Raji (cell line): ENCODE measurements around the gene RTTN.

Experiments used
- POLR2A ChIP-seq: IDR thresholded peaks from 2 replicates; pipeline ENCODE4 v1.6.1; 2011; ENCODE audit warnings: low read depth, low read length, control low read depth; ENCODE audit not compliant: insufficient read depth

Gene RTTN

DNA sequence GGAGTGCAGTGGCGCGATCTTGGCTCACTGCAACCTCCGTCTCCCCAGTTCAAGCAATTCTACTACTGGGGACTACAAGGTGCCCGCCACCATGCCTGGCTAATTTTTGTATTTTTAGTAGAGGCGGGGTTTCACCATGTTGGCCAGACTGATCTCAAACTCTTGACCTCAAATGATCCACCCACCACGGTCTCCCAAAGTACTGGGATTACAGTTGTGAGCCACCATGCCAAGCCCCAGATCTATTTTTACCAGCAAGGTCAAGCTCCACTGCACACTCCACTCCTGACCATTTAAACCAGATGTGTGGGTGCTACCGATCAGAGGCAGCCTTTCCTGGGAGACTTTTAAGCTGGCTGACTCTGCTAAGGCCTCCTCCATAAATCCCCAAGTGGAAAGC is 190.4 kb downstream of the RTTN start:
- no peak for TF ChIP-seq POLR2A

DNA sequence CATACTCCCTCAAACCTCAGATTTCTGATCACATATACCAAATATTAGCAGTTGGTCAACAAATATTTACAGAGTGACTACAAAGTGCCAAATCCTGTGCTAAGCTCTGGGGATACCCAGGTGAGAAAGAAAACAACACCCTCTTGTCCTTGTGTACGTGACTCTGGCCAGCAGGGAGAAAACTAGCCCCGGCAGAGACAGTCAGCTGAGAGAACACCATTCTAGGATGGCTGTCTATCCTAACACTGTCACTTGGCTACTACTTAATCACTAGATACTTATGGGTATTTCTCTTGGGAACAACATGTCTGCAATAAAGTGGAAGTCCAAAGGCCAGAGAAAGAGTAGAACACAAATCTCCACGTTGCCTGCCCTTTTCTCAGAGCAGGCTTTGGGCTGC is 199.9 kb downstream of the RTTN start:
- no peak for TF ChIP-seq POLR2A

DNA sequence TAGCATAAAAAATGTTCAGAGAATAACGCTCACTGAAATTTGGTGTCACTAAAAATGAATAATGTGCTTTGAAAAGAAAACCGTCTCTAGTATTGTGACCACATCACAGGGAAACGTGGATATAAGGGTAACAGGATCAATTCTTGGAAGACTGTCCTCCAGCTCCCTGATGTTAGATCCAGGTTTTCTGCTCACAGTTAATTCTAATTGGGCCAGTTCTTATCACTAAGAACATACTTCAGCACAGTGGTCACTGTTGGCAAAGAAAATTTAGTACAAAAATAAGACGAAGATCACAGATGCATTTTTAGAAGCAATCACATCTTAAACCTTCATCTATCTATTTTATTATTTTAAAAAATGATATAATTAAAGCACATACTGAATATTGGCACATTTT is 200.8 kb downstream of the RTTN start:
- TF ChIP-seq POLR2A = no peak

DNA sequence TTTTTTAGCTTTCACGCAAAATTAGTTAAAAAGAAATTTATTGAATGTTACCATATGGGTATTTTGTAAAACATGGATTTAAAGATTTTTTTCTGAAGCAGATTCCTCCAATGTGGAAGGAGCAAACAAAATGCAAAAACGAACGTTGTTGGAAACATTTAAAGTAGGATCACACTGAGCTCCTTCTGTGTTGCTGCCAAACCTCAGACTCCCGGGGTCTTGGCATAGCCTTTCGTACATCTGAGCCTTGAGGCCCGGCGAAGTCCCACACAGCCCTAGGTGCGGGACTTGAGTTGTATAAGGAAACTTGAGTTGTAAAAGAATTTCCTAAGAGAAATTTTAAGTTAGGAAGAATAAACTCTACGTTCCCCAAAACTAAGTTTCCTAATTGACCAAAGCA is 205.8 kb downstream of the RTTN start:
- no peak for TF ChIP-seq POLR2A

DNA sequence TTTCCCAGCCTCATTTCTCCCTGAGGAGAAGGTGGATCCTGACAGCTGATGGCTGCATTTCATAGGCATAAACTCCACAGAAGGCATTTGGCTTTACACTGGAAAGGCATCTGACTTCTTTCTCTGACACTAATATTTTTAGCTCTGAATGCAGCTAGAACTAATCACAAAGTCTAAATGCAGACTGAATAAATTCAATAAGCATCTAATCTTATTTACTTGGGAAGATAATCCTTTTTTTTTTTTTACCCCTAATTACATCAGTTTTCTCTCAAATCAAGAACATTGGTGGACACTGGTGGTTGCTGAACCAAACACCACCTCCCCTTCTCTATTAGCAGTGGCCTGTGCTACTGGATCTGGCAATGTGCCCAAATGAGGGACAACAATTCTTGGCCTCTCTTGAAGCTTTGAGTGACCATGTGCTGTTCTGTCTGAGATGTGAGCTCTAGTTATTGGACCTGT is 206.9 kb downstream of the RTTN start:
- TF ChIP-seq POLR2A = no peak

DNA sequence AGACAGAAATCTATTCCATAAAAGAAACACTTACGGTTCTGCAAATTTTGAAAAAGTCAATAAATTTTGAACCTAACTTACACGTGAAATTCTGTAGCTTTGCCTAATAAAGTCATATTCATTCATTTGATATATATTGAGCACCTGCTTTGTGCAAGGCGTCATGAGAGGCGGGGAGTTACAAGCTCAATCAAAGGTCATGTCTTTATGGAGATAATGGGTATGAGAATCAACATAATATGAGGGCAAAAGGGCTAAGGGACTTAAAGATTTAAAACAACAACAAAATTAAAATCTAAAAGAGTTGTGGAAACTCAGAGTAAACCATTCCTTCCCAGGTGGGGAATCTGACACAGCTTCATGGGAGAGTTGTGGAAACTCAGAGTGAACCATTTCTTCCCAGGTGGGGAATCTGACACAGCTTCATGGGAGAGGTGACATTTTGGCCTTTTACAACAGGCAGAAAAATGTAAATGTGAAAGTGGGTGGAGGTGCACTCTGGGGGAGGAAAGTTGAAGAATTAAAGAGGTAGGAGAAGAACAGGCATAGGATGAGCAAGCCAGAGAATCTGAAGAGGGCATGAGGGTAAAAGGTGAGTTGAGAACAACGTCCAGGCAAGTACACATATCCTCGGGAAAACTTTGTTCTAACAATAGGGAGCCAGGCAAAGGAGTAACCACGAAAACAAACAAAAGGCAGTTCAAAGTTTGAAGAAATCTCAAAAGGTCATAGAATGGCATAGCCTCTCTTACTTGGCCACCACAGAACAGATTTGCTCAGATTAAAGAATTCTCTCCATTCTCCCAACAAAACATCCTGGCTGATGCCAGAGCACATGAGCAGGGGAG is 208.3 kb downstream of the RTTN start:
- no peak for TF ChIP-seq POLR2A

DNA sequence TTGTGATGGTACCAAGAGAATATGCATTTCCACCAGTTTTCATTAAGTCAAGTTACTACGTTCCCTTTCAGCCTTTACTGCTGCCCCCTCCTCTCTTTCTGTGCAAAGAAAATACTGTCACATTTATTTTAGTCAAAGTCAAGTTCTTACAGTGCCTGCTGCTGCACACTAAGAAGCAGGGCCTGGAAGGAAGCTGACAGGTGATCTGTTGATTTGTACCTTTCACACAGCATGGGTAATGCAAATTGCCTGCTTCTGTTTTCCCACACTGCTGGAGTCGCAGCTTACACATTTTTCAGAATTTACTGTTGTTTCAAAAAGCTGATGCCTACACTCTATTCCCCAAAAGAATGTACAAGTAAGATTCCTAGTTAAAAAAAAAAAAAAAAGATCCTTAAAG is 209.1 kb downstream of the RTTN start:
- no peak for TF ChIP-seq POLR2A

DNA sequence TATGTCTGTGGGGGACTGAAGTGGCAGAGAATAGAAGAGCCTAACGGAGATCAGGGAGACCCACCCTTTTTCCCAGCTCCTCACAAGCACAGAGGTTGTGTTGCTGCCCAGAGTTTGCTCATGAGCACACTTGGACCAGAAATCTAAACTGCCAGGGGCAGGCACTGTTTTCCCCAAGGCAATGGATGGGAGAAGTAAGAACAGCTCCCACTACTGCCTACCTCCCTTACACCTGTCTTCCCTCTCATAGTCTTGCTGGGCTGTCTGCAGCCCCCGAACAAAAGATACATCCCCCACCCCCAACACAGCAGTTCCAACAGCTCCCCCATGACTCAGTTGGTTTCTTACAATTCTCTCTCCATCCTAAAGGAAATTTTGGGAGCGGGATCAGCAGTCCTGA is 209.7 kb downstream of the RTTN start:
- no peak for TF ChIP-seq POLR2A

DNA sequence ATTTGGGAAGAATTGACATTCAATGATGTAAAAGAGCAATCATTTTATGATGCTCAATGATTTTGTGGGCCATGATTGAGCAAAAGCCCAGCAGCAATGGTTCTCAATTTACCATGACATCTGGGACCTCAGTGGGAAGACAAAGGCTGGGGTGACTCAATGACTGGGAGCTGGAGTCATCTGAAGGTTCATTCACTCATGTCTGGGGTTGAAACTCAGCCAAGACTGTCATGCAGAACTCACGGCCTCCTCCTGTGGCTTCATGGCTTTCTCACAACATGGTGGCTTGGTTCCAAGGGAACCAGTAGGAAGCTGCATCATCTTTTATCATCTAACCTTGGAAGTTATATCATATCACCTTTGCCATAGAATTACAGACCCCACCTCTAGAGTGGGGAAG is 212.7 kb downstream of the RTTN start:
- TF ChIP-seq POLR2A = no peak

DNA sequence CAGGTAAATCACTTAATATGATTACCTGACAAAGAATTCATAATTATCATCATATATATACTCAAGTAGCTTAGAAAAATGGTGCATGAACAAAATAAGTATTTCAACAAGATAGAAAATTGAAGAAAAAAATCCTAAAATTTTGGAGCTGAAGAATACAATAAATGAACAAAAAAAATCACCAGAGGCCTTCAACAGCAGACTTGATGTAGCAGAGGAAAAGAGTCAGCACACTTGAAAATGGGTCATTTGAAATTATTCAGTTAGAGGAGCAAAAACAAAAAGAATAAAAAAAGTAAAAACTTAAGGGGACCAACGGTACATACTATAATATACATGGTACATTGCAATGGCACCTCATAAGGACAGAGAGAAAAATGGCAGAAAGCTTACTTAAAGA is 217.6 kb downstream of the RTTN start:
- no peak for TF ChIP-seq POLR2A

DNA sequence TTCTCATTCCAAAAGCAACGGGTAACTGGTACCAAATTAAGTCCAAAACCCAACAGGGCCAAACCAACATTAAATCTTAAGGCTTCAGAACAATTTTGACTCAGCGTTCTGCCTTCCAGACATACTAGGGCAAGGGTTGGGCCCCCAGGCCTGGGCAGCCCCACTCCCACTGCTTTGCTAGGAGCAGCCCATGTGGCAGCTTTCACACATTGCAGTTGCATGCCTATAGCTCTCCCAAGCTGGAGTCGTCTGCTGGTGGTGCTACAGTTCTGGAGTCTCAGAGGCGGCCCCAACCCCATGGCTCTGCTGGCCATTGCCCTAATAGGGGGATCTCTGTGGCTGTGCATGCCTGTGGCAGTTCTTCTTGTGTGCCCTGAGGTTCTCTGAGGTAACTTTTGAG is 220.2 kb downstream of the RTTN start:
- TF ChIP-seq POLR2A = no peak

DNA sequence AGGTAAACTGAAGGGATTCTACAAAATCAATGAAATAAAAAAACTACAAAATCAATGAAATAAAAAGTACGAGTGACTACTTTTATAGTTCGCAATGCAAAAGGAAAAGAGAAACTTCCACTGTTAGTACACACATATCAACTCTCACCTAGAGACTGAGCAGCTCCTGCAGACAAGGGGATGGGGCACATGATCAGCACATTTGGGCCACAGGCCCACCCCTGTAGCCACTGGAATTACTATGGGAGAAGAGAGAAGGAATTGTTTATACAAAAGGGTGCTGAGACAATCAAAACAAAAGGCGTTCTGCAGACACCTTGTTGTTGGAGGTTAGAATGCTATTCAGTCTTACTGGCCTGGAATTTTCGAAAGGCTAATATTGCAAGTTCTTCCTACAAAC is 223.1 kb downstream of the RTTN start:
- no peak for TF ChIP-seq POLR2A

DNA sequence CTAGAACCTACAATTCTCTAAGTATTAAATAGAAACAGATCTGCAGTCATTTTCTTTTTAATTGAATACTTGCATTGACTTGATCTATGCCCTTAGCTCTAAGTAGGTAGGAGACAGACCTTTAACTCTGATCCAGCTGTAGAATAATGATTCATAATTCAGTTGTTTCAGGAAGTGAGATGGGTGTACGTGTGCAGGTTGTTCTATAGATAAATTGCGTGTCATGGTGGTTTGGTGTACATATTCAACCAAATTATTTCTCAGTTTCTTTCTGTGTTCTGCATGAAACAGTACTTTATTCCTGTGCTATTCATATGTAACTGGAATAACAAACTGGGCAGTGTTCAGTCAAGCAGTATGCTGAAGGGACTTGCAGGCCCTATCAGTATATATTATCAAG is 223.5 kb downstream of the RTTN start:
- TF ChIP-seq POLR2A = no peak

DNA sequence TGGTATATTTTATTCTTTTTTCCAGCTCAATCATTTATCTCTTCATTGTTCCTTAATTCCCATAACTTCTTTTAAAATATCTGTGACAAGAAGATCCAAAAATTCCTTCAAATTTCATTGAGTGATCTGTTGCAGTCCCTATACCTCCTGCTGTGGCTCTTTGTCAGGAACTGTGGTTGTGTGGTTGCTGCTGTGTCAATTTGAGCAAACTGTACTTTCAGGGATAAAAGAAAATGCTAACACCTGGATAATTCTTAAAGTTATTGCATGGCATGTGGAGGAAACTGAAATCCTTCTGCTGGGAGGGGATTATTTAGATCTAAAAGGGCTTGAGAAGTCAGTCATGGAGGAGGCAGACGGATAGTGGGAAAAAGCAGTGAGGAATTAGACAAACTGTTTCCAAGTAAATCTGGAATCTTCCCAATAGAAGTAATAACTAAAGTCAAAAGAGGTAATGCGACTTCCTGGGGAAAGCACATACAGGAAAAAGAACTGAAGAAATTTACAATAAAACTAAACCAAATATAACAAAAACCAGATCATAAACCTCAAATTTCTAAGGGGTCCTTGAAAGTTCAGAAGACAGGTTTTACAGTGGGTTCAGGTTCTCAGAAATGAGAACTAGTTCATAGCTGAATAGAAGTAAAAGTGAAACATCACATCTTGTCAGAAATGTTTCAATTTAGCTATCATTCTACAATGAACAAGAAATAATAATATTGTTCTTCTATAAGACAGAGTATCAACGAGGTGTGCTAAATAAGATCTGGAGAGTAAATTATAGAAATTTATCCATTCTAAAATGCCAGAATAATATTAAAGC is 224.3 kb downstream of the RTTN start:
- TF ChIP-seq POLR2A = no peak

DNA sequence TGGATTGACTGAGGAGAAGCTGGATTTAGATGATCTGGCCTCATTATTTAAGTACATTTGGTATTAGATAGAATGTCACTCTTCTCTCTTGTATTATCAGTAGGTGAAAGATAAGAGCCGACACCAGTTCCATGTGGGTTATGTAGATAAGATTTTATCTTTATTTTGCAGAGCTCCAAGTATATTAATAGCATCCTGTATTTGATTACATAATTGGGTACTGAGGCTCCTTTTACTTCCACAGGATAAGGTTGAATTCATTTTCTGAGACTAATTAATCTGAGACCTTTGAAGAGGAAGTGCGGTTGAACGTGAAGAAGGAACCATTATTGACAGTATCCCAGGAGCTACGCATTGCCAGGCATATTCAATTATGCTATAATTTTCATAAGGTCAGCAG is 225.0 kb downstream of the RTTN start:
- no peak for TF ChIP-seq POLR2A
